NCI-H146 treated with DMSO at 0.1 percent for 48 hours (cell line): ENCODE data around the gene TMEM247.
"Not testable (repeated sequence)": the region's sequence is repeated elsewhere in the genome, so short reads cannot be mapped to it uniquely, and the experiment has no call there.

Experiments
- DNase-seq: peaks from one replicate; lab custom pipeline; 2025; ENCODE audit not compliant: unreplicated experiment; lab: John Stamatoyannopoulos, UW

The TMEM247 gene

DNA sequence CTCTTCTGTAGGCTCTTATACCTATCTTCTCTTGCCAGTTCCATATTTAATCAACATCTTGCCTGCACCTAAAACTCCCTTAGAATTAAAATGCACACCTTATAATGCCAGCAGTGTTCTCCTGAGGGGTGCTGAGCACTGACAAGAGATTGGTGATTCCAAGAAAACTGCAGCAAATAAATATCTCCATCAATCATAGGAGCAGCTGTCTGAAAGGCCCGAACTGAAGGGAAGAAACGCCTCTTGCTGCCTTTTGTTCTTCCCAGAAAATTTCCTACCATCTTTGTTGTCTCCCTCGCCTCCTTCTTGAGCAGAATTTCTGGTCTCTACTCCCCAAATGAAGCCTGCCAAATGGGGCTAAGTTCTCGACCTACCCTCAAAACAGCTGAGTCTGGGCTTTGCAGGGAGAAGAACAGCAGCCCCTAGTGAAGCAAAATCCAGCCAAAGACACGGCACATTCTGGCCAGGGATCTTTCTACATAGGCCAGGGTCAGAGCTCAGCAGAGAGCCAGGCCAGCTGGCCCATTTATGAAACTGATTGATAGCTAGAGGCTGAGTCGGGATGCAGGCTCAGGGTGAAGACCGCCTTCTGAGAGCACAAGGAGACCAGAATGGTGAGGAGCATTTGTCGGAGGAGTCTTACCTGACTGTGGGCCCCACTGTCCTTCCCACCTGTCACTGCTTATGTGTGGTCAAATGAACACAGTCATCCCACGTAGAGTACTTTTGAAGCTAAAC is 20.4 kb upstream of the TMEM247 start:
- DNase-seq = no peak

- DNase-seq = no peak
These were observed 19.7 kb upstream of the TMEM247 start for GRCh38 chr2:46459694-46460093.

DNA sequence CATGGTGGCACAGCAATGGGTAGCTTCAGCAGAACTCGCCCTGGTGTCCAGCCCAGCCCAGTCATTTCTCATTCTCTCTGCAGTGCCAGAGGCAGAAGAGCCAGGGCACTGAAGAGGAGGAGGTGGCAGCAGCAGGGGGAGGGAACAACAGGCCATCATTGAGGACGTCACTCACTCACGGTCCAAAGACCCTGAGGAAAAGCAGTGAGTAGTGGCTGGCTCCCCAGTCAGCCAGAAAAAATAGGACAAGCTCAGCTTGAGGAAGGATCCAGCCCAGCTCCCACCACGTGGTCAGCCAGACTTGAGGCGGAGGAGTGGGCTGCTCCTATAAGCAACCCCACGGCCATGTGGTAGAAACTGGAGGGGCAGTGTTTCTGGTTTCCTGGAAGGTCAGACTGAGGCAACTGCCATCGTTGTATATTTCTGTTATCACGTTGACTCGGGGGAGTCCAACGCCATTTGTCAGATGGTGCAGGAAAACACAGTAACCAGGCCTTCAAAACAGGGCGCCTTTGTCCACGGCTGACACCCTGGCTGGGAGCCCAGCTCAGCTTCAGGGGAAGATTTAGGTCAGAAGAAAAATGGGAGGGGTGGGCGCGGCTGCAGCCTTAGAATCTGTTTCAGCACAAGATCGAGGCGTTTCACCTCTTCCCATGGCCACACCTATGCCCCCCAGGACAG is 19.0 kb upstream of the TMEM247 start:
- no peak for DNase-seq

DNA sequence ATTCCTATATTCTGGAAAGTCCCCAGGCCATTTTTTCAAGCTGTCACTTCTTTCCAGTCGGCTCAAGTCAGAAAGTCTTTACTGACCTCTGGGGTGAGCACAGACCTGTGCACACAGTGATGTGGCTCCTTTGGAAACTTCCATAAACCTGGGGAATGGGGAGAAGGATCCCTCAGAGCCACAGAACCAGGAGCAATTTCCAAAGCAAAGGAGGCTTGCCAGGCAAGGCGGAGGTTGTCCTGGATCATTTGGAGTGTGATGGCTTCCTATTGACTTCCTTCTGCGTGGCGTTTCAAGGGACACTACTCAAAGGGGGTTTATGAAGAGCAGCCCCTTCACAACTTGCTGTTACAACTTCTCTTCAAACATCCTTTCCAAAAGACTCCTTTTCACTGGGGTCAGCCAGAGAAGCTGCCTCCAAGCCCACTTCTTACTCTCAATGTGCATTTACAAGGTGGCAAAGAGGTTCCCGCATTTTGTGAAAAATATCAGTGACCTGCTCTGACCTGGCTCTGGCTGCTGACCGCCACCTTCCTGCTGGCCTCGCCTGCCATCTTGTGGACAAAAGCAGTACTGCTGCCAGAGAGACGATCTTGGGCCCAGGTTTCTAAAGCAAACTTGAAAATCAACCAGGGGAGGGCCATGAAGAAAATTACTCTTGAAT is 18.2 kb upstream of the TMEM247 start:
- DNase-seq = peak; percentile 11

GRCh38 chr2:46461709-46462171 is 17.6 kb upstream of the TMEM247 start:
- no peak for DNase-seq

- DNase-seq = no peak
These were observed 16.4 kb upstream of the TMEM247 start for GRCh38 chr2:46462936-46463335.

GRCh38 chr2:46469116-46469515 is 10.2 kb upstream of the TMEM247 start:
- no peak for DNase-seq

GRCh38 chr2:46469700-46470099 is 9.7 kb upstream of the TMEM247 start:
- DNase-seq = no peak

GRCh38 chr2:46470114-46470628 is 9.2 kb upstream of the TMEM247 start:
- no peak for DNase-seq

DNA sequence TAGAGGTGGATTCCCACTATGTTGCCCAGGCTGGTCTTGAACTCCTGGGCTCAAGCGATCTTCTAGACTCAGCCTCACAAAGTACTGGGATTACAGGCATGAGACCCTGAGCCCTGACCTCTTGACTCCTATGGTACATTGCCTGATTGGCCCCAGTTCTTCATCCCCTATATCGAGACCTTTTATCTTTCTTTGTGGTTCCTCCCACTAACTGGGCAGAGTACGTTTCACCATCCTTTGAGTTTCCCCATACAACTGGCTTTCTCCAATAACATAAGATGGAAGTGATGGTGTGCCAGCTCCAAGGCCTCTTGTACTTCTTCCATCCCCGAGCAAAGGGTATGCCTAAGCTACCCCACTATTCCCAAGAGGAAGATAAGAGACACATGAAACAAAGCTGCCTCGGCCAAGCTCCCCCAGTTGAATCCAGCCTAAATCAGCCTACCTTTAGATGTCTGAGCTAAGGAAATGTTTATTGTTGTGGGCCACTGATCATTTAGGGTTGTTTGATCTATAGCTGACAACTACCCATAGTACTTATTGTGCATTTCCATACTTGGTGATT is 8.3 kb upstream of the TMEM247 start:
- DNase-seq = no peak

DNA sequence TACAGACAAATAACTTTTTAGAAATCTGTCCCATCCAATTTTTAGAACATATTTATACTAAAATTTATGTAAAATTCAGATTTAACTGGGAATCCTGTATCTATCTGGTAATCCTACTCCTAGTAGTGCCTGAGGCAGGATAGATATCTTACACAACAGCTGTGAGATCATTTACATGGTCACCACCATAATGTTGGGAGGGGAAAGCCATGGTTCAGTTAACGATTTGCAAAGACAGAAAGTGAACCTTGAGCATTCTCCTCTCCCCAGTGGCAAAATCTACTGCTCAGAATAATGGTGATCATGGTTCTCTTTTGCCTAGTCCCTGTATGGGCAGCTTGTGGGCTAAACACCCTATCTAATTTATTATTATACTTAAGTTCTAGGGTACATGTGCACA is 7.7 kb upstream of the TMEM247 start:
- DNase-seq = no peak

DNA sequence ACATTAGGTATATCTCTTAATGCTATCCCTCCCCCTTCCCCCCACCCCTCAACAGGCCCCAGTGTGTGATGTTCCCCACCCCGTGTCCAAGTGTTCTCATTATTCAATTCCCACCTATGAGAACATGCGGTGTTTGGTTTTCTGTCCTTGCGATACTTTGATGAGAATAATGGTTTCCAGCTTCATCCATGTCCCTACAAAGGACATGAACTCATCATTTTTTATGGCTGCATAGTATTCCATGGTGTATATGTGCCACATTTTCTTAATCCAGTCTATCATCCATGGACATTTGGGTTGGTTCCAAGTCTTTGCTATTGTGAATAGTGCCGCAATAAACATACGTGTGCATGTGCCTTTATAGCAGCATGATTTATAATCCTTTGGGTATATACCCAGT is 7.2 kb upstream of the TMEM247 start:
- DNase-seq = not testable (repeated sequence)

DNA sequence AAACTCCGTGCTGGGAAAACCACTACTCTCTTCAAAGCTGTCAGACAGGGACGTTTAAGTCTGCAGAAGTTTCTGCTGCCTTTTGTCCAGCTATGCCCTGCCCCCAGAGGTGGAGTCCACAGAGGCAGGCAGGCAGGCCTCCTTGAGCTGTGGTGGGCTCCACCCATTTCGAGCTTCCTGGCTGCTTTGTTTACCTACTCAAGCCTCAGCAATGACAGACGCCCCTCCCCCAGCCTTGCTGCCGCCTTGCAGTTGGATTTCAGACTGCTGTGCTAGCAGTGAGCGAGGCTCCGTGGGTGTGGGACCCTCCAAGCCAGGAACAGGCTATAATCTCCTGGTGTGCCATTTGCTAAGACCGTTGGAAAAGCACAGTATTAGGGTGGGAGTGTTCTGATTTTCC is 1.9 kb upstream of the TMEM247 start:
- not testable (repeated sequence) for DNase-seq

GRCh38 chr2:46477925-46478324 is 1.4 kb upstream of the TMEM247 start:
- DNase-seq = no peak

- DNase-seq = no peak
These were observed 1.2 kb downstream of the TMEM247 start for GRCh38 chr2:46480562-46480961.

DNA sequence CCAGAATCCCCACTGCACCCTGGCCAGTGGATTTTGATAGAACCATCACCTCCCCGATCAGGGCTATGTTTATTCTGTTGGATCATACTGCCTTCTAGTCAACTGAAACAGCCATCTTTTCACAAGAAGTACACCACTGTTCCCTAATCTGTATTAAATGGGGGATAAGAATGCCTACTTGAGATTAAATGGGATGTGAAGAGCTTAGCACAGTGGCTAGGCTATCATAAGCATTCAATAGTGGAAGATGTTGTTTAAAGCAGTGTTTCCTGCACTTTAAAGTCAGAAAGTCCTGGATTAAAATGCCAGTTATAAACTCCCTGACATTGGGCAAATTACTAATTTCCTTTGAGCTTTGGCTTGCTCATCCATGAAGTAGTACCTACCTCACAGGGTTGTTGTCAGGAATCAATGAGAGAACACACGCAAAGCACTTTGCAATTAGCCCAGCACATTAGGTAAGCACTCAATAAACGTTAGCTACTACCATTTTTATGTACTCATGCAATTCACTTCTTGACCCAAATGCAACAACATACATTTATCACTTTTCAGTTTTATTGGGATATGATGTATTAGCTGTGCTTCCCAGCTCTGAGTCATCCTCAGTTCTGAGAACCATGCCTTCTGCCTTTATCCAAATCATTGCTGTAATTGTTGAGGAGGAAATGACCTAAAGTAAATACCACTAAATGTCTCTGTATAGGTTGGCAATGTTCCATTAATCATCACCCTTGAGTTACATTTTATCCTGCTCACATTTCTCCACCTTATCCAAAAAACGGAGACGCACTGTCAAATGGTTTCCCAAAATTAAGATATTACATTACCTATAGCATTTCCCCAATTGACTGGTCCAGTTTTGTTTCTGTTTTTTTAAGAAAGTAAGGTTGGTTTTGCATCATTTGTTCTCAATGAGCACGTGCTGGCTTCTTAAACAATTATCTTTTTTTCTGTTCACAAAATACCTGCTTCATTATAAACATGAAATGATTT is 2.1 kb downstream of the TMEM247 start:
- no peak for DNase-seq

GRCh38 chr2:46482490-46482889 is 3.1 kb downstream of the TMEM247 start:
- no peak for DNase-seq

- DNase-seq = no peak
These were observed 5.6 kb downstream of the TMEM247 start for GRCh38 chr2:46485002-46485401.

DNA sequence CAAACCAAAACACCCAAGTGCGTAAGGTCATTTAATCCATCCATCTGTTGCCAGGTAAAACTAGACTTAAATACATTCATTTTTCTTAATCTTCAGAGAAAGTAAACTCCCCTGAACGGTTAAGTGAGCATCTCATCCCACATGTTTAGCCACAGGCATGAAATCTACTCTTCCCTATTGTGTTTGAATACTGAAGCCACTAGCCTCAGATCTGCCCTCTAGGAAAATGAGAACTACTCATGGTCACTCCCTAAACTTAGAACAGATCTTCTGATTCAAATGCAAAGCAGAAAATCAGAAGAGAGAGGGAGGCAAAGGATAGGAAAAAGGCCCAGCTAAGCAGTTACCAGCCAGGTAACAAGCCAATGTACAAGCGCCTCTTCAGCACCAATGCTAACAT is 7.1 kb downstream of the TMEM247 start:
- no peak for DNase-seq

DNA sequence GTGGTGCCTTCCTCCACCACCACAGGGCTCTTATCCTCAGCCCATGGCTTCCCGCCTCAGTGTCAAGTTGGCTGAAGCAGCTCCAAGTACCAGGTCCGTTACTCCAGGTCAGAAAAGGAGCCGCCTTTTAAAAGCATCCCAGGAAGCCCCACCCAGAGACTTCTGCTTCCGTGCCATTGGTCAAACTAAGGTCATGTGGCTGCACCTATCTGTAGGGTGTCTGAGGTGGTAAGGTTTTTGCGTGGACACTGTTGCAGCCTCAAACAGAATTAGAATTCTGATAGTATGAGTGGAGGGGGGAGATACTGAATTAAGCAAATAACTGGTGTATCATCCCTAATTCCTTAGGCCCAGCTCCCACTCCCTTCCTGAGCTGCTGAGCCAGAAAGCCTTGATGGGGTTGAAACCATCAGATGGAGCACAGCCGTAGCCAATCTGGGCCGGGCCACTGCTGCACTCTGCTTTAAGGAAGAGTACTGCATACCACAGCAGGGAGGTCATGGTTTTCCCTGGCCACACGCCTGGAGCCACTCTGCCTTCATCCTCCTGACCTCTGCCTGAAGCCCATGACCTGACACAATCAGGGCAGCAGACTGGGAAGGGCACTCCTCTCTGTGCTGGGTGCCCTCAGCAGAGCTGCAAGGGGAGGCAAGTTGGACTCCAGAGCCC is 8.4 kb downstream of the TMEM247 start:
- DNase-seq = no peak
